Germinal center (tissue), 1 donor: Measurements from ENCODE around the gene PTGIS.
A peak's percentile ranks its signal among the peaks of the same experiment; 100 is the strongest.

Source experiments
- DNase-seq: peaks from one replicate; pipeline ENCODE4 v3.0.0; 2012; ENCODE audit warnings: mixed read lengths, low spot score

Gene PTGIS

GRCh38 chr20:49529470-49529869 lies 38.5 kb downstream of the PTGIS start:
- DNase-seq = no peak

- DNase-seq = no peak
These were observed 41.4 kb downstream of the PTGIS start for GRCh38 chr20:49526568-49526967.

GRCh38 chr20:49526056-49526455 lies 41.9 kb downstream of the PTGIS start:
- no peak for DNase-seq

- DNase-seq = no peak
These were observed 44.1 kb downstream of the PTGIS start for GRCh38 chr20:49523767-49524360.

GRCh38 chr20:49521356-49521755 lies 46.6 kb downstream of the PTGIS start:
- no peak for DNase-seq

GRCh38 chr20:49519777-49520359 lies 48.1 kb downstream of the PTGIS start:
- no peak for DNase-seq

GRCh38 chr20:49519212-49519712 lies 48.7 kb downstream of the PTGIS start:
- DNase-seq = no peak

- DNase-seq = no peak
These were observed 49.4 kb downstream of the PTGIS start for GRCh38 chr20:49518576-49518975.

GRCh38 chr20:49517805-49518100 lies 50.2 kb downstream of the PTGIS start:
- no peak for DNase-seq

GRCh38 chr20:49516916-49517804 lies 50.8 kb downstream of the PTGIS start:
- no peak for DNase-seq

GRCh38 chr20:49515586-49515985 lies 52.4 kb downstream of the PTGIS start:
- no peak for DNase-seq

- peak; percentile 26 for DNase-seq
These were observed 54.4 kb downstream of the PTGIS start for GRCh38 chr20:49513517-49513916.

GRCh38 chr20:49513009-49513408 lies 54.9 kb downstream of the PTGIS start:
- DNase-seq = no peak

GRCh38 chr20:49511788-49512525 lies 56.0 kb downstream of the PTGIS start:
- no peak for DNase-seq

GRCh38 chr20:49510562-49511122 lies 57.3 kb downstream of the PTGIS start:
- no peak for DNase-seq

- DNase-seq = peak; percentile 63
These were observed 59.3 kb downstream of the PTGIS start for GRCh38 chr20:49508435-49509199.

- no peak for DNase-seq
These were observed 60.0 kb downstream of the PTGIS start for GRCh38 chr20:49507741-49508434.

GRCh38 chr20:49505518-49505917 lies 62.4 kb downstream of the PTGIS start:
- DNase-seq = no peak

- DNase-seq = no peak
These were observed 64.8 kb downstream of the PTGIS start for GRCh38 chr20:49503176-49503575.

GRCh38 chr20:49501917-49502316 lies 66.0 kb downstream of the PTGIS start:
- no peak for DNase-seq

- no peak for DNase-seq
These were observed 70.6 kb downstream of the PTGIS start for GRCh38 chr20:49497398-49497669.
